Endothelial cell of umbilical vein (primary cell): ENCODE results near the gene KIAA1210. TPM values are rescaled to one million over a fixed set of nuclear protein-coding genes. Genes with fewer than 3 reads are reported as not detected.

Experiments
- BruUV-seq: library from RNA; stranded (reverse); fragments of 400-500 nt; replicated peaks from 2 replicates; lab custom pipeline; 2021; lab: Mats Ljungman, UMichigan
- CTCF ChIA-PET: fragments of 300-600, 350-600 bp; sonication (Branson Sonifier 250); formaldehyde crosslinking; loops from one replicate; lab custom pipeline; 2021; ENCODE audit warnings: antibody characterized with exemption, inconsistent platforms; lab: Charles Lee
- POLR2A ChIA-PET: fragments of 300-600, 350-600 bp; sonication (Branson Sonifier 250); formaldehyde crosslinking; loops from one replicate; lab custom pipeline; 2021; ENCODE audit warnings: antibody characterized with exemption, inconsistent platforms; lab: Charles Lee
- DNase-seq: peaks from one replicate; pipeline ENCODE4 v3.0.0-alpha.2; 2011; ENCODE audit warnings: low read depth, low spot score
- FAIRE-seq: peaks from 2 replicates; lab custom pipeline; 2011; peaks lifted over from hg19 to GRCh38; lab: Jason Lieb, UNC
- H2AFZ ChIP-seq: 2 replicates; pipeline ENCODE4 v1.6.0; 2012; ENCODE audit warnings: low read depth, low read length, control low read depth, inconsistent platforms
- H3K27ac ChIP-seq: 2 replicates; pipeline ENCODE4 v1.5.1; 2011; ENCODE audit warnings: low read depth, mild to moderate bottlenecking, control low read depth, low read length, moderate library complexity; ENCODE audit not compliant: insufficient read depth
- H3K27me3 ChIP-seq, 2 experiments: 2 replicates each; pipeline versions ENCODE4 v1.6.0 to v1.6.1; 2011; ENCODE audit warnings: low read length in 2 of 2, mixed read lengths in 1 of 2; ENCODE audit not compliant: control insufficient read depth in 2 of 2, insufficient read depth in 2 of 2
- H3K36me3 ChIP-seq, 2 experiments: 2 replicates in 1 of 2; 3 replicates in 1 of 2; pipeline ENCODE4 v1.5.1; 2011; ENCODE audit warnings: low read length in 2 of 2, mild to moderate bottlenecking in 1 of 2, moderate library complexity in 1 of 2; ENCODE audit not compliant: control insufficient read depth in 2 of 2, insufficient read depth in 2 of 2; ENCODE audit errors: extremely low read depth in 1 of 2
- H3K4me1 ChIP-seq: 3 replicates; pipeline ENCODE4 v1.5.1; 2011; ENCODE audit warnings: mild to moderate bottlenecking, low read length; ENCODE audit not compliant: control insufficient read depth, insufficient read depth; ENCODE audit errors: extremely low read depth
- H3K4me2 ChIP-seq: 2 replicates; pipeline ENCODE4 v1.6.1; 2011; ENCODE audit warnings: low read length, control low read depth, mixed read lengths; ENCODE audit not compliant: insufficient read depth
- H3K4me3 ChIP-seq, 3 experiments: fragments of 200-600 bp in 1 of 3; sonication (generic), shearing (Covaris generic) in 1 of 3; replicated peaks in 1 of 3; 2 replicates each; pipeline ENCODE4 v1.5.1; 2011 to 2016; ENCODE audit warnings: control low read depth in 3 of 3, low read length in 3 of 3, mild to moderate bottlenecking in 2 of 3, inconsistent platforms in 1 of 3, low read depth in 1 of 3, moderate library complexity in 1 of 3; ENCODE audit not compliant: insufficient read depth in 1 of 3
- H3K79me2 ChIP-seq: 2 replicates; pipeline ENCODE4 v1.6.0; 2012; ENCODE audit warnings: low read length, inconsistent platforms; ENCODE audit not compliant: control insufficient read depth, insufficient read depth
- H3K9ac ChIP-seq: replicated peaks from 2 replicates; pipeline ENCODE3; 2011; ENCODE audit warnings: low read length, control low read depth; ENCODE audit not compliant: insufficient read depth; ENCODE audit errors: extremely low read depth
- H3K9me1 ChIP-seq: replicated peaks from 3 replicates; pipeline ENCODE4 v1.6.0; 2011; ENCODE audit warnings: mild to moderate bottlenecking, low read length; ENCODE audit not compliant: control insufficient read depth, insufficient read depth; ENCODE audit errors: extremely low read depth
- H3K9me3 ChIP-seq: replicated peaks from 2 replicates; pipeline ENCODE4 v1.5.1; 2012; ENCODE audit warnings: low read length, inconsistent platforms; ENCODE audit not compliant: control insufficient read depth, insufficient read depth
- H4K20me1 ChIP-seq: replicated peaks from 2 replicates; pipeline ENCODE3; 2011; ENCODE audit warnings: mild to moderate bottlenecking, low read length; ENCODE audit not compliant: control insufficient read depth, insufficient read depth; ENCODE audit errors: extremely low read depth
- EZH2 ChIP-seq: IDR thresholded peaks from 2 replicates; pipeline ENCODE4 v1.6.1; 2012; ENCODE audit warnings: borderline replicate concordance, low read depth, mild to moderate bottlenecking, moderate library complexity, low read length, inconsistent platforms; ENCODE audit not compliant: severe bottlenecking
- FOS ChIP-seq: IDR thresholded peaks from 2 replicates; pipeline ENCODE4 v1.6.1; 2011; ENCODE audit warnings: mild to moderate bottlenecking, low read length, moderate library complexity, borderline replicate concordance; ENCODE audit not compliant: insufficient read depth
- POLR2A ChIP-seq: IDR thresholded peaks from 2 replicates; pipeline ENCODE4 v1.6.1; 2012; ENCODE audit warnings: low read depth, mild to moderate bottlenecking, control low read depth, low read length
- POLR2AphosphoS5 ChIP-seq: IDR thresholded peaks from 2 replicates; pipeline ENCODE4 v1.6.1; 2012; ENCODE audit warnings: low read depth, mild to moderate bottlenecking, control low read depth, low read length, moderate library complexity; ENCODE audit not compliant: insufficient read depth
- dilution Hi-C: fragments of 300-500 bp; cut with MboI; formaldehyde crosslinking; loops from one replicate; pipeline ENCODE4 v1.15.0; 2019; ENCODE audit warnings: low sequenced_read_pairs; ENCODE audit not compliant: extremely low pct_ligation_motif_present
- intact Hi-C: fragments of 100-400 bp; cut with micrococcal nuclease; formaldehyde crosslinking; loops from one replicate; pipeline ENCODE4 v1.10.0; 2022
- polyA plus RNA-seq, 4 experiments: library from polyadenylated mRNA; depleted of rRNA in 3 of 4; stranded (reverse) in 3 of 4; unstranded in 1 of 4; fragments of >200 nt; gene quantifications; 2 replicates each; pipeline versions ENCODE4 v1.2.1 to v1.2.3, GENCODE V29; 2011 to 2012; ENCODE audit warnings: missing spikeins in 1 of 4
- total RNA-seq: library from RNA; stranded (reverse); gene quantifications from 2 replicates; pipeline ENCODE4 v1.2.3, GENCODE V29; 2021
- TF ChIP-seq, protein P1 (sequence below), 2 donors: IDR thresholded peaks; 1 replicate in 1 of 2; 2 replicates in 1 of 2; pipeline ENCODE4 v1.5.1; 2011; ENCODE audit warnings: low read length in 2 of 2, mild to moderate bottlenecking in 2 of 2, moderate library complexity in 2 of 2, control low read depth in 1 of 2, inconsistent platforms in 1 of 2, low read depth in 1 of 2; ENCODE audit not compliant: insufficient read depth in 1 of 2; ENCODE audit errors: extremely low read depth in 1 of 2

KIAA1210 gene
- total and polyA plus RNA-seq, 2 donors (not counting 3 experiments of a cell fraction or from before 2014, with no cell fraction given): not detected

DNA sequence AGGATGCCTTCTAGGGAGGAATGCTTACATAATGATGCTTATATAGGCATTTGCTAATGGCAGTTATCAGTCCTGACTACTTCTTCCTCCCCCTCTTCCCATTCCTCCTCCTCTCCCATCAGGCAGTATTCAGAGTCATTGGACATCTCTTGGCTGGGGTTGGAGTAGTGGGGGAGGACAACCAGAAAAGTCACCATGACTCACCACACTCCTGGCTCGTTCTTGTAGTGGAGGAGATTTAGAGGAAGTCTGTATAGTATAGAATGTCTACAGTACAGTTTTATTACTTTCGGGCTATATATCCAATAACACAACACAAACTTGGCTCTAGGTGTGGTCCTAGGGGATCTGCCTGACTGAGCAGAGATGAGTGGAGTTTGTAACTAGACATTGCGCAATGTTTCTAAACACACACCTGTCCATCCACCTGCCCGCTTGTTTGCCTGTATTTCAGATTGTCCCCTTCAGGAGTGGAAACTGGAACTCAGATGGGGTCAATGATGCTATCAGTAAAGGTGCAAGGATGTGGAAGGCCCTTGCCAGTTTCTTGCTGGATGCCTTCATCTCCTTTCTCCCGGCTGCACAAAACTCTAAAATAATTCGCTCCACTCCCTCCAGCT, 27.9 kb upstream of the KIAA1210 start:
- Histone ChIP-seq H3K9ac (no peak overlapping the region), H3K27me3 (no peaks in the 10 kb centered on the region), H3K79me2 (no peaks in the 10 kb centered on the region), H3K4me3 (no peak overlapping the region), H3K9me1 (no peaks in the 10 kb centered on the region), H3K9me3 (no peaks in the 10 kb centered on the region), H4K20me1 (no peaks in the 10 kb centered on the region), H3K4me2 (no peak overlapping the region), H2AFZ (no peak overlapping the region), H3K27ac (no peak overlapping the region), H3K4me1 (peaks cover 3% of the 10 kb centered on the region), H3K36me3 (no peaks in the 10 kb centered on the region)
- peak; percentile 55 for FAIRE-seq
- dilution Hi-C loops (no loop called here), intact Hi-C loops (no loop called here)
- no TSS peak for BruUV-seq
- ChIA-PET CTCF (no interaction called here), POLR2A (no interaction called here)
- TF ChIP-seq FOS (peak; percentile 57), POLR2AphosphoS5 (no peak), EZH2 (no peak)
- TF ChIP-seq, protein P1, sequence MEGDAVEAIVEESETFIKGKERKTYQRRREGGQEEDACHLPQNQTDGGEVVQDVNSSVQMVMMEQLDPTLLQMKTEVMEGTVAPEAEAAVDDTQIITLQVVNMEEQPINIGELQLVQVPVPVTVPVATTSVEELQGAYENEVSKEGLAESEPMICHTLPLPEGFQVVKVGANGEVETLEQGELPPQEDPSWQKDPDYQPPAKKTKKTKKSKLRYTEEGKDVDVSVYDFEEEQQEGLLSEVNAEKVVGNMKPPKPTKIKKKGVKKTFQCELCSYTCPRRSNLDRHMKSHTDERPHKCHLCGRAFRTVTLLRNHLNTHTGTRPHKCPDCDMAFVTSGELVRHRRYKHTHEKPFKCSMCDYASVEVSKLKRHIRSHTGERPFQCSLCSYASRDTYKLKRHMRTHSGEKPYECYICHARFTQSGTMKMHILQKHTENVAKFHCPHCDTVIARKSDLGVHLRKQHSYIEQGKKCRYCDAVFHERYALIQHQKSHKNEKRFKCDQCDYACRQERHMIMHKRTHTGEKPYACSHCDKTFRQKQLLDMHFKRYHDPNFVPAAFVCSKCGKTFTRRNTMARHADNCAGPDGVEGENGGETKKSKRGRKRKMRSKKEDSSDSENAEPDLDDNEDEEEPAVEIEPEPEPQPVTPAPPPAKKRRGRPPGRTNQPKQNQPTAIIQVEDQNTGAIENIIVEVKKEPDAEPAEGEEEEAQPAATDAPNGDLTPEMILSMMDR (IDR thresholded peaks at IDR 0.05; ENCODE audit: extremely low read depth in 1 of 2, insufficient read depth in 1 of 2, low read depth in 1 of 2, low read length in 2 of 2): no peak
- DNase-seq: peak; percentile 1

DNA sequence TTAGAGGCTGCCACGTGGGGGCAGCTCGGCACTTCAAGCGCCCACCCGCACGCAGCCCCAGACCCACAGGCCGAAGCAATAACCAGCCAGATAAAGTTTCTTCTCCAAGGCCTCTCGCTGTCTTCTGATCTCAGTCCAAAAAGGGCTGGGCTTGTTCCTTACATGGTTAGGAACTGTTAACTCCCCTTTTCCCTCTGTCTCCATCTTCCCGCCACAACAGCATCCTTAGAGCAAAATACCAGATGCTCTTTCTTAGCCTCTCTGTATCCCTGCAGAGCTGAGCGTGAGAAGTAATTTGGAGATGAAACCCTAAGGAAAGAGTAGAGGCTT, 23.4 kb upstream of the KIAA1210 start:
- no peak overlapping the region for H2AFZ ChIP-seq
- no peak overlapping the region for H3K4me3 ChIP-seq
- dilution Hi-C loops: no loop called here
- no TSS peak for BruUV-seq
- H3K9ac ChIP-seq: no peak overlapping the region
- H3K4me2 ChIP-seq: no peak overlapping the region
- FAIRE-seq: no peak
- H3K9me1 ChIP-seq: no peaks in the 10 kb centered on the region
- no peaks in the 10 kb centered on the region for H3K36me3 ChIP-seq
- intact Hi-C loops: no loop called here
- no peaks in the 10 kb centered on the region for H3K9me3 ChIP-seq
- no peaks in the 10 kb centered on the region for H3K27me3 ChIP-seq
- ChIA-PET POLR2A (no interaction called here), CTCF (no interaction called here)
- H3K4me1 ChIP-seq: peaks cover 3% of the 10 kb centered on the region
- H3K79me2 ChIP-seq: no peaks in the 10 kb centered on the region
- no peak overlapping the region for H3K27ac ChIP-seq
- no peak for TF ChIP-seq POLR2A
- TF ChIP-seq, protein P1 (IDR thresholded peaks at IDR 0.05; ENCODE audit: extremely low read depth in 1 of 2, insufficient read depth in 1 of 2, low read depth in 1 of 2, low read length in 2 of 2): no peak
- no peak for TF ChIP-seq POLR2AphosphoS5
- no peak for DNase-seq
- no peaks in the 10 kb centered on the region for H4K20me1 ChIP-seq
